ENCODE measurements around the gene TTLL11. TPM values are rescaled to one million over a fixed set of nuclear protein-coding genes. Genes with fewer than 3 reads are reported as not detected.

TTLL11 gene
- total and polyA plus RNA-seq, 4 donors, result 1.4 to 4.5 (median 3.6) TPM

GRCh38 chr9:121844098-121844497, 249.0 kb downstream of the TTLL11 start:
- no peaks in the 10 kb centered on the region for H3K4me1 ChIP-seq (ENCODE audit: control insufficient read depth in 4 of 4, insufficient read depth in 4 of 4, low read length in 3 of 4)
- no peak overlapping the region for H3K27ac ChIP-seq (ENCODE audit: low read depth in 1 of 2, low read length in 2 of 2)
- H3K4me3 ChIP-seq (ENCODE audit: low read depth in 1 of 3, low read length in 3 of 3), result no peak overlapping the region
- TF ChIP-seq REST (IDR thresholded peaks at IDR 0.05) (no peak), FOXA1 (IDR thresholded peaks at IDR 0.05) (no peak), RAD21 (IDR thresholded peaks at IDR 0.05) (no peak), MAX (IDR thresholded peaks at IDR 0.05) (no peak), EGR1 (IDR thresholded peaks at IDR 0.05; ENCODE audit: low read depth in 2 of 2) (no peak), JUND (IDR thresholded peaks at IDR 0.05) (no peak), HNF4A (conservative IDR thresholded peaks at IDR 0.05) (no peak)
- TF ChIP-seq, protein P1, sequence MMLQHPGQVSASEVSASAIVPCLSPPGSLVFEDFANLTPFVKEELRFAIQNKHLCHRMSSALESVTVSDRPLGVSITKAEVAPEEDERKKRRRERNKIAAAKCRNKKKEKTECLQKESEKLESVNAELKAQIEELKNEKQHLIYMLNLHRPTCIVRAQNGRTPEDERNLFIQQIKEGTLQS (IDR thresholded peaks at IDR 0.05), result no peak
- no peak overlapping the region for H3K9ac ChIP-seq (ENCODE audit: low read depth in 1 of 2, low read length in 2 of 2)
- 51% methylated on average over 2 of the region's 2 CpGs for WGBS
- no peaks in the 10 kb centered on the region for H3K9me3 ChIP-seq (ENCODE audit: control insufficient read depth in 4 of 4, low read length in 3 of 4)
- DNase-seq (ENCODE audit: low spot score), result no peak
- no peaks in the 10 kb centered on the region for H3K27me3 ChIP-seq (ENCODE audit: control insufficient read depth in 4 of 4, insufficient read depth in 4 of 4, low read length in 3 of 4)
- H3K36me3 ChIP-seq (ENCODE audit: control insufficient read depth in 4 of 4, insufficient read depth in 3 of 4, low read depth in 1 of 4, low read length in 3 of 4), result no peaks in the 10 kb centered on the region

- WGBS, result 66% methylated on average over 2 of the region's 2 CpGs
These were observed 250.5 kb downstream of the TTLL11 start for GRCh38 chr9:121842612-121842978.

DNA sequence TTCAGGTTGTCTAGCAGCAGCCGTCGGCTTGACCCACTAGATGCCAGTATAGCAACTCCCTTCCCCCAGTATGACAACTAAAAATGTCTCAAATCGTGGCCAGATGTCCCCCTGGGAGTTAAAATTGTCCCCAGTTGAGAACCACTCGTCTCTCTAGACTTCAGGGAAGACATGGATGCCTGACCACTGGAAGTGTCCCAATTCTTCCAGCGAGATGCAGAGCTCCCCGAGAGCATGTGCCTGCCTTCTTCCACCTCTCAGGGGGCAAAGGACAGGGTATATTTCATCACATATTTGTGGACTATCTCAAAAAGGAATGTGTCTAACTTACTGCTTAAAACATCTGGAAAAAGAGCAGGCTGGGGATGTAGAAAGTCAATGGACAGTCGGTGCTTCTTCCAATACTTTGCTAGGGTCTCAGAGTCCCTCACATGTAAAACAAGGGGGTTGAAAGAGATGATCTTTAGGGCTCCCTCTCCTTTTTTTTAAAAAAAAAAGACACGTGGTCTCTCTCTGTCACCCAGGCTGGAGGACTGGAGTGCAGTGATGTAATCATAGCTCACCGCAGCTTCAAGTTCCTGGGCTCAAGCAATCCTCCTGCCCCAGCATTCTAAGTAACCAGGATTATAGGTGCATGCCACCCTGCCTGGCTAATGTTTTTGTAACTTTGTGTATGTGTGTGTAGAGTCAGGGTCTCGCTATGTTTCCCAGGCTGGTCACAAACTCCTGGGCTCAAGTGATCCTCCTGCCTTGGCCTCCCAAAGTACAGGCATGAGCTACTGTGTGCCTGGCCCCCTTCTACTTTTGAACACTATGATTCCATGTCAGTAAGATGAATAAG, 251.1 kb downstream of the TTLL11 start:
- no peak overlapping the region for H3K9ac ChIP-seq (ENCODE audit: low read depth in 1 of 2, low read length in 2 of 2)
- 84% methylated on average over 10 of the region's 10 CpGs for WGBS
- H3K4me3 ChIP-seq (ENCODE audit: low read depth in 1 of 3, low read length in 3 of 3), result no peak overlapping the region
- H3K27ac ChIP-seq (ENCODE audit: low read depth in 1 of 2, low read length in 2 of 2), result no peak overlapping the region
- TF ChIP-seq GABPA (IDR thresholded peaks at IDR 0.05 in 1 of 2, conservative IDR thresholded peaks at IDR 0.05 in 1 of 2), result no peak
- no peaks in the 10 kb centered on the region for H3K9me3 ChIP-seq (ENCODE audit: control insufficient read depth in 4 of 4, low read length in 3 of 4)
- DNase-seq (ENCODE audit: low spot score), result no peak
- no peaks in the 10 kb centered on the region for H3K27me3 ChIP-seq (ENCODE audit: control insufficient read depth in 4 of 4, insufficient read depth in 4 of 4, low read length in 3 of 4)
- no peaks in the 10 kb centered on the region for H3K4me1 ChIP-seq (ENCODE audit: control insufficient read depth in 4 of 4, insufficient read depth in 4 of 4, low read length in 3 of 4)
- H3K36me3 ChIP-seq (ENCODE audit: control insufficient read depth in 4 of 4, insufficient read depth in 3 of 4, low read depth in 1 of 4, low read length in 3 of 4), result no peaks in the 10 kb centered on the region

More at GRCh38 chr9:121842612-121842978, 250.5 kb downstream of the TTLL11 start:
- Histone ChIP-seq H3K36me3 (ENCODE audit: control insufficient read depth in 4 of 4, insufficient read depth in 3 of 4, low read depth in 1 of 4, low read length in 3 of 4) (no peaks in the 10 kb centered on the region), H3K4me3 (ENCODE audit: low read depth in 1 of 3, low read length in 3 of 3) (no peak overlapping the region), H3K4me1 (ENCODE audit: control insufficient read depth in 4 of 4, insufficient read depth in 4 of 4, low read length in 3 of 4) (no peaks in the 10 kb centered on the region), H3K9me3 (ENCODE audit: control insufficient read depth in 4 of 4, low read length in 3 of 4) (no peaks in the 10 kb centered on the region), H3K27me3 (ENCODE audit: control insufficient read depth in 4 of 4, insufficient read depth in 4 of 4, low read length in 3 of 4) (no peaks in the 10 kb centered on the region), H3K27ac (ENCODE audit: low read depth in 1 of 2, low read length in 2 of 2) (no peak overlapping the region), H3K9ac (ENCODE audit: low read depth in 1 of 2, low read length in 2 of 2) (no peak overlapping the region)
- TF ChIP-seq GABPA (IDR thresholded peaks at IDR 0.05 in 1 of 2, conservative IDR thresholded peaks at IDR 0.05 in 1 of 2), result no peak
- no peak for TF ChIP-seq NR2F2 (IDR thresholded peaks at IDR 0.05)
- no peak for TF ChIP-seq MAX (IDR thresholded peaks at IDR 0.05)
- TF ChIP-seq SP1 (IDR thresholded peaks at IDR 0.05), result no peak
- TF ChIP-seq RXRA (IDR thresholded peaks at IDR 0.05), result no peak
- no peak for TF ChIP-seq HNF4A (conservative IDR thresholded peaks at IDR 0.05)
- no peak for TF ChIP-seq RAD21 (IDR thresholded peaks at IDR 0.05)
- no peak for TF ChIP-seq FOXA1 (IDR thresholded peaks at IDR 0.05)
- no peak for TF ChIP-seq TAF1 (conservative IDR thresholded peaks at IDR 0.05)
- DNase-seq (ENCODE audit: low spot score), result no peak
